Fibroblast of lung (primary cell): Measurements from ENCODE around the gene UBL4A.

Experiments
- CTCF ChIP-seq, 2 donors: IDR thresholded peaks in 1 of 2; conservative IDR thresholded peaks in 1 of 2; 1 replicate in 1 of 2; 2 replicates in 1 of 2; pipeline ENCODE4 v1.5.1; 2011 to 2012; ENCODE audit warnings: low read length in 2 of 2, control low read depth in 1 of 2, inconsistent platforms in 1 of 2, low read depth in 1 of 2, mild to moderate bottlenecking in 1 of 2
- EZH2 ChIP-seq: IDR thresholded peaks from 2 replicates; pipeline ENCODE4 v1.5.1; 2012; ENCODE audit warnings: low read length, control low read depth, mild to moderate bottlenecking; ENCODE audit errors: missing control alignments

DNA sequence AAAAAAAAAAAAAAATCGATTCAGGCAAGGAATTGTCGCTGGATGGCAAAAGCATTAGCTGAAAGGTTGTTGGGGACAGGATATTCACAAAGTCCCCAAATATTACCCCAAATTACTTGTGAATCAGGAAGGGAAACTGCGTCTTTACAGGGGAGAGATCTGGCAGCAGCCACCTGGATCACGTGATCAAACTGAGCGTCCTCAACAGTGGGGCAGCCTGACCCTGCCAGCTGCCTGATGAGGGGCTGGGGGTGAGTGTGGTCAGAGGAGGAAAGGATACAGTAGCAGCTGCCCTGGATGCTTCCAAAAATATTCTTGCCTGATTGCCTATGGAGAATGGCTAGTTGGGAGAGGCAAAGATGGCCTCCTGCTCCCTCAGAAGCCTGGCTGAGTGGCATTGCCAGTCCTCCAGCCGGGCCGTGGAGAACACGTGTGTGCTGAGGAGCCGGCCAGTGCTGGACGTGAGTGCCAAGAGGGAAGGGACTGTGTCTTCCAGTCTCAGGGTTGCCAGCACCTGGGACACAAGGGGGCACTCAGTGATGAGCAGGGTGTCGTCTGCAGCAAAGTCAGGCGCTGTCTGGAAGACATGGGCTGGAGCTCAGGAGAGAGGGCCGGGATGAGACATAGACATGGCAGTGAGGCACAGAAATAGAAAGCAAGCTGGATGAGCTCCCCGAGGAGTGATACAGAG lies 4.4 kb downstream of the UBL4A start:
- TF ChIP-seq EZH2 (no peak), CTCF (conservative IDR thresholded peaks at IDR 0.05 in 1 of 2, IDR thresholded peaks at IDR 0.05 in 1 of 2; ENCODE audit: low read depth in 1 of 2, low read length in 2 of 2) (no peak)
